GM21619 (cell line): ENCODE results near the gene ESYT2.

Experiments
- ATAC-seq: cut with Tn5 transposase; IDR thresholded peaks from one replicate; pipeline ENCODE4 v1.9.1; 2021; ENCODE audit not compliant: unreplicated experiment

Gene ESYT2

GRCh38 chr7:158805937-158806336 lies 23.4 kb downstream of the ESYT2 start:
- no peak for ATAC-seq

GRCh38 chr7:158805414-158805813 lies 23.9 kb downstream of the ESYT2 start:
- no peak for ATAC-seq

GRCh38 chr7:158804335-158804734 lies 25.0 kb downstream of the ESYT2 start:
- no peak for ATAC-seq

GRCh38 chr7:158803367-158803969 lies 25.8 kb downstream of the ESYT2 start:
- ATAC-seq: no peak

- no peak for ATAC-seq
Observed at GRCh38 chr7:158802535-158803366, 26.6 kb downstream of the ESYT2 start.

GRCh38 chr7:158798741-158799140 lies 30.6 kb downstream of the ESYT2 start:
- no peak for ATAC-seq

- no peak for ATAC-seq
Observed at GRCh38 chr7:158796667-158797066, 32.6 kb downstream of the ESYT2 start.

- ATAC-seq: no peak
Observed at GRCh38 chr7:158795272-158795671, 34.0 kb downstream of the ESYT2 start.

- ATAC-seq: no peak
Observed at GRCh38 chr7:158791107-158791506, 38.2 kb downstream of the ESYT2 start.

- ATAC-seq: no peak
Observed at GRCh38 chr7:158789842-158790241, 39.5 kb downstream of the ESYT2 start.

GRCh38 chr7:158786898-158787297 lies 42.4 kb downstream of the ESYT2 start:
- ATAC-seq: no peak

GRCh38 chr7:158784270-158784669 lies 45.0 kb downstream of the ESYT2 start:
- ATAC-seq: no peak

- no peak for ATAC-seq
Observed at GRCh38 chr7:158783595-158783994, 45.7 kb downstream of the ESYT2 start.

GRCh38 chr7:158782761-158783401 lies 46.4 kb downstream of the ESYT2 start:
- ATAC-seq: no peak

- ATAC-seq: no peak
Observed at GRCh38 chr7:158781974-158782664, 47.2 kb downstream of the ESYT2 start.

- ATAC-seq: no peak
Observed at GRCh38 chr7:158781217-158781973, 47.9 kb downstream of the ESYT2 start.

- ATAC-seq: no peak
Observed at GRCh38 chr7:158779061-158780000, 50.0 kb downstream of the ESYT2 start.

GRCh38 chr7:158778471-158778870 lies 50.8 kb downstream of the ESYT2 start:
- no peak for ATAC-seq

- ATAC-seq: no peak
Observed at GRCh38 chr7:158777793-158778192, 51.5 kb downstream of the ESYT2 start.

GRCh38 chr7:158776474-158776873 lies 52.8 kb downstream of the ESYT2 start:
- ATAC-seq: no peak
